HUES6 (cell line): Measurements from ENCODE around the gene SIRPD.
"Not testable (repeated sequence)": the region's sequence is repeated elsewhere in the genome, so short reads cannot be mapped to it uniquely, and the experiment has no call there.

Source experiments
- H3K27ac ChIP-seq: 2 replicates; pipeline ENCODE4 v1.7.0; 2013; ENCODE audit warnings: low read depth, mild to moderate bottlenecking, low read length, inconsistent platforms
- H3K27me3 ChIP-seq: 2 replicates; pipeline ENCODE4 v1.6.1; 2013; ENCODE audit warnings: low read length; ENCODE audit not compliant: control insufficient read depth, insufficient read depth
- H3K36me3 ChIP-seq: 2 replicates; pipeline ENCODE4 v1.6.1; 2013; ENCODE audit warnings: low read length; ENCODE audit not compliant: control insufficient read depth, insufficient read depth
- H3K4me1 ChIP-seq: 2 replicates; pipeline ENCODE4 v1.6.1; 2013; ENCODE audit warnings: low read length; ENCODE audit not compliant: control insufficient read depth, insufficient read depth
- H3K4me3 ChIP-seq: 2 replicates; pipeline ENCODE4 v1.5.1; 2013; ENCODE audit warnings: low read depth, low read length
- H3K9ac ChIP-seq: one replicate; pipeline ENCODE4 v1.6.1; 2013; ENCODE audit warnings: mild to moderate bottlenecking, low read length
- H3K9me3 ChIP-seq: 2 replicates; pipeline ENCODE4 v1.6.1; 2013; ENCODE audit warnings: low read depth, low read length; ENCODE audit not compliant: control insufficient read depth, insufficient read depth

SIRPD gene

DNA sequence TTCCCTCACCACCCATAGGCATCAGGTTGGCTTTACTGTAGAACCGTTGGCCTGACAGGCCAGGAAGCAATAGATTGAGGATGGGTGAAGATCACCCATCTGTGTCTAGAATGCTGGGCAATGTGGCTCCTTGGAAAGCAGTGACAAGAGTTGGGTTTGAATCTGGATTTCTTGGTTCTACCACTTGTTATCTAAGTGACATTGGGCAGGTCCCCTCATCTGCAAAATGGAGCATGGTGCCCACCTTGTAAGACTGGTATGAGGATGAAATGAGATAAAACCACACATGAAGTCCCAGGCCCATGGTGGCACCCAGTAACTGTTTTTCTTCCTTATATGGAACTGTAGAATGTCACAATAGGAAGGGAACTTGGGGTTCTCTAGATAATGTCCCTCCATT, 43.7 kb downstream of the SIRPD start:
- no peaks in the 10 kb centered on the region for H3K27me3 ChIP-seq
- no peak overlapping the region for H3K4me3 ChIP-seq
- no peak overlapping the region for H3K27ac ChIP-seq
- H3K36me3 ChIP-seq = no peaks in the 10 kb centered on the region
- H3K4me1 ChIP-seq = 0 out of 2 replicates have a peak, but pooled peaks cover 3% of the 10 kb centered on the region
- H3K9ac ChIP-seq = no peak overlapping the region
- H3K9me3 ChIP-seq = no peaks in the 10 kb centered on the region

DNA sequence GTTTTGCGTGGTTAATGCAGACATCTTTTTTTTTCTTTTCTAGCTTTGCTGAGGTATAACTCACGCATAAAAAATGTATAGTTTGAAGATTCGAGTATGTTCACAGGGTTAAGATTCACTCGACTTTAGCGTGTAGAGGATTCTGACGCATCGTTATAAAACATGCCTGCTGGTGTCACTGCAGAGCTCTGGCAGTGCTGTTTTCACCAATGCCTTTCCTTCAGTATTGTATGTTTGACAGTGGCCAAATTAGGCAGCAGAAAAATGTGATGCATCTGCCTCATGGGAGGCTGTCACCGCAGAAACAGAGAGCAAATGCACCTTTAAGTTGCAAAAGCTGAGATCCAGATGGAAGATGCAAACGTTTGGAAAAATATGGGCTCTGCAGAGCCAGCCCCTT, 48.3 kb downstream of the SIRPD start:
- Histone ChIP-seq H3K27me3 (no peaks in the 10 kb centered on the region), H3K27ac (no peak overlapping the region), H3K9me3 (no peaks in the 10 kb centered on the region), H3K9ac (no peak overlapping the region), H3K36me3 (no peaks in the 10 kb centered on the region), H3K4me3 (no peak overlapping the region), H3K4me1 (no peaks in the 10 kb centered on the region)

DNA sequence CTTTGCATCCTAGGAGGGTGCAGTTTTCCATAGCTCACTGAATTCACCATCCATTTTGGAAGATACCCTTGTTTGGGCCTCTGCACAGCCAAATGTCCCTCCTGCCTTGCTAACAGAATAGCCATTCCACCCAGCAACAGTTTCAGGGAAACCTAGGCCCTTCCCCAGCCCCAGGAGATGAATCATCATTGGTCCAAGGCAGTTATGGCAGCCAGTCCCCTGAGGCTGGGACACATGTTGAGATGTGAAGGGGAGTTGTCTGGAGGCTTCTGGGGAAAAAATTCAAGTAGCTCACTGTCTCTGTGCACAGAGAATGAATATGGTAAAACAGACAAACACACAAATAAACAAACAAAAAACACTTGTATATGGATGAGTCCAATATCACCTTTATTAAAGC, 48.9 kb downstream of the SIRPD start:
- Histone ChIP-seq H3K4me1 (no peaks in the 10 kb centered on the region), H3K9me3 (no peaks in the 10 kb centered on the region), H3K27ac (no peak overlapping the region), H3K9ac (no peak overlapping the region), H3K27me3 (no peaks in the 10 kb centered on the region), H3K36me3 (no peaks in the 10 kb centered on the region), H3K4me3 (no peak overlapping the region)

DNA sequence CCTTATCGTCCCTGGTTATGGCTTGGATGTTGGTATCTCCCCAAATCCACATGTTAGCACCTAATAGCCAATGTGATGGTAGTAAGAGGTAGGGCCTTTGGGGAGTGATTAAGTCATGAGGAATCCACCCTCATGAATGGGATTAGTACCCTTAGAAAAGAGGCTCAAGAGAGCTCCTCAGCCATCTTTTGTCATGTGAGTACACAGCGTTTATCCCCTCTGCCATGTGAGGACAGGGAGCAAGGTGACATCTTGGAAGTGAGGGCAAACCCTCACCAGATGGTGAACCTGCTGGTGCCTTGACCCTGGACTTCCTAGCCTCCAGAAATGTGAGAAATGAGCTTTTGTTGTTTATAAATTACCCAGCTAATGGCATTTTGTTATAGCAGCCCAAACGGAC, 50.2 kb downstream of the SIRPD start:
- Histone ChIP-seq H3K4me3 (no peak overlapping the region), H3K9ac (no peak overlapping the region), H3K36me3 (no peaks in the 10 kb centered on the region), H3K27ac (no peak overlapping the region), H3K4me1 (no peaks in the 10 kb centered on the region), H3K9me3 (peaks cover 1% of the 10 kb centered on the region; the same call in 1 of the 2 replicates), H3K27me3 (no peaks in the 10 kb centered on the region)

DNA sequence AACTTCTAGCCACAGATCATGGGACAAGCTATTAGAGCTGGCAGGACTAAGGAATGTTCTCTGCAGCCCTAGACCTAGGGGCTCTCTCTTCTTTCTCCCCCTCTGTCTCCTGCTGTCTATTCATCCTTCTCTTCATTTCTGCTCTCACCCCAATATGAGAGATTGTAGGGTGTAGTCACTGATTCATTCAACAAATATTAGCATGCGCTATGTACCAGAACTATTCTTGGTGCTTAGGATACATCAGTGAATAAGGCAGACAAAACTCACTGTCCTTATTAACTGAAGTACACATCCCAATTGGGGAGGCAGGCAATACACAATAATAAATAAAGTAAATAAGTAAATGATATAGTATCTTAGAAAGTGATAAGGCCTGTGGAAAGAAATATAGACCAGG, 51.6 kb downstream of the SIRPD start:
- no peak overlapping the region for H3K9ac ChIP-seq

DNA sequence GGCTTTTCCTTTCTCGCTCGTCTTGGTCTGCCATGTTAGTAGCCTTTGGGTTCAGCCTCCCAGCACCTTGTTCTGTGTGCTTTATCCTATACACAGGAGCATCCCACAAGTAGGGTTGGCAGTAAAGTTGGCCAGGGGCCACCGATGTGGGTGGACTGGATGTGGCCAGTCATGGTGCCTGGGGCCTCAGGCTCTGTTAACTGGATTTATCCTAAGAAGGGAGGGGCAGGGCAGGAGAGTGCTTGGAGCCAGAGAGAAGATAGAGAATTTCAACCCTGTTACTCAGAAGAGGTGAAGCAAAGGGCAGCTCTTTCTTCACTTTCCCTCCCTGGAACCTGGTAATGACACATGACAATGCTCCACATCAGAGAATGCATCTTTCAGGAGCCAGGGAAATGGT, 52.1 kb downstream of the SIRPD start:
- H3K36me3 ChIP-seq = no peaks in the 10 kb centered on the region
- no peak overlapping the region for H3K9ac ChIP-seq
- H3K27ac ChIP-seq = no peak overlapping the region
- no peak overlapping the region for H3K4me3 ChIP-seq
- no peaks in the 10 kb centered on the region for H3K27me3 ChIP-seq
- peaks cover 3% of the 10 kb centered on the region; the same call in 1 of the 2 replicates for H3K9me3 ChIP-seq
- peaks cover 8% of the 10 kb centered on the region for H3K4me1 ChIP-seq

More for the DNA sequence above, 51.6 kb downstream of the SIRPD start:
- Histone ChIP-seq H3K9me3 (peaks cover 3% of the 10 kb centered on the region; the same call in 1 of the 2 replicates), H3K27ac (no peak overlapping the region), H3K27me3 (no peaks in the 10 kb centered on the region), H3K4me1 (peaks cover 3% of the 10 kb centered on the region), H3K4me3 (no peak overlapping the region), H3K36me3 (no peaks in the 10 kb centered on the region)

DNA sequence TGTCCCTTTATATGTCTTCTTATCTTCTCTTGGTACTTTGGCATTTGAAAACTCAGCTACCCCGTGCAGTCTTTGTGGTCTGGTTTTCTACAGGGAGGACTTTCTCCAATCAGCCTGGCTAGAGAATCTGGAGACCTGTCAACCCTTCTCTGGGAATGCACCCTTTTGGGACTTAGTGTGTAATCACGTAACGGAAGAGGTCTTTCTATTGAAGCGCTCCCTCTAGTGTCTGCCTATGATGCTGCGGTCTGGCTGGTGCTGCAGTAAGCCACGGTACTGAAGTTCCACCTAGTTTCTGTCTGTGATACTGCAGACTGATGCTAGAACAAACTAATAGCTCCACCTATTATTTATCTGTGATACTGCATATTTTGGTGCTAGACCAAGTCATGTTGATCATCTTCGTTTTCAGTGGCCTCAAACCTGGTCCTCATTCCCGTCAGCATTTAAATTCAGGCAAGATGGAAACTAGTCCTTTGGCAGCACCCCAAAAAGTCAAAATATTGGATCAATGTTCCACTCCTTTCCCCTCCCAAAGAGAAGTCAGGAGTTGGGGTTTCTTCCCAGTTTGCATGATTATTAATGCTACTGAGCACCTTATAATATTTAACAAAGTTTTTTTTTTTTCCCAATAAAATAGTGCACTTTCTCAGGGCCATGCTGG, 53.8 kb downstream of the SIRPD start:
- Histone ChIP-seq H3K9me3 (peaks cover 3% of the 10 kb centered on the region; the same call in 1 of the 2 replicates), H3K4me1 (peaks cover 13% of the 10 kb centered on the region), H3K27me3 (no peaks in the 10 kb centered on the region), H3K27ac (no peak overlapping the region), H3K9ac (no peak overlapping the region), H3K36me3 (no peaks in the 10 kb centered on the region), H3K4me3 (no peak overlapping the region)

DNA sequence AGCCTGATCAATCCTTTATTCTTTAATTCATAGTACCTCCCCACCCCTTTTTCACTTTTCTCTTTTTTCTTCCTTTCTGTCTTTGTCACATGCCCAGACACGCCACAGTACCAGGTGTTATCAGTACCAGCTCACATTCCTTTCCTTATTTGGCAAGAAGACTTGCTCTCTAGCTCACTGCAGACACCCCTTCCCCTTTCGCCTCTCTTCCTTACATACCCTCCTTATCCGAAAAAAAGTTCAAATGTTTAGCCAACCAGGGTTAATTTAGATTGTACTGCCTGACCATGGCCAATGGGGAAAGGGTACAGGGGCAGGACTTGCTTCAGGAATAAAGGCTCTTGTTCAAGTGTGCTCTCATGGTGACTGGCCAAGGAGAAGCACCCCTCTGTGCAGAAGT, 57.0 kb downstream of the SIRPD start:
- Histone ChIP-seq H3K9ac (peak overlapping the region; percentile 52), H3K4me1 (peaks cover 13% of the 10 kb centered on the region), H3K27ac (peak overlapping the region; percentile 64; the same call in 1 of the 2 replicates), H3K27me3 (no peaks in the 10 kb centered on the region), H3K4me3 (no peak overlapping the region), H3K9me3 (peaks cover 3% of the 10 kb centered on the region; the same call in 1 of the 2 replicates), H3K36me3 (no peaks in the 10 kb centered on the region)

DNA sequence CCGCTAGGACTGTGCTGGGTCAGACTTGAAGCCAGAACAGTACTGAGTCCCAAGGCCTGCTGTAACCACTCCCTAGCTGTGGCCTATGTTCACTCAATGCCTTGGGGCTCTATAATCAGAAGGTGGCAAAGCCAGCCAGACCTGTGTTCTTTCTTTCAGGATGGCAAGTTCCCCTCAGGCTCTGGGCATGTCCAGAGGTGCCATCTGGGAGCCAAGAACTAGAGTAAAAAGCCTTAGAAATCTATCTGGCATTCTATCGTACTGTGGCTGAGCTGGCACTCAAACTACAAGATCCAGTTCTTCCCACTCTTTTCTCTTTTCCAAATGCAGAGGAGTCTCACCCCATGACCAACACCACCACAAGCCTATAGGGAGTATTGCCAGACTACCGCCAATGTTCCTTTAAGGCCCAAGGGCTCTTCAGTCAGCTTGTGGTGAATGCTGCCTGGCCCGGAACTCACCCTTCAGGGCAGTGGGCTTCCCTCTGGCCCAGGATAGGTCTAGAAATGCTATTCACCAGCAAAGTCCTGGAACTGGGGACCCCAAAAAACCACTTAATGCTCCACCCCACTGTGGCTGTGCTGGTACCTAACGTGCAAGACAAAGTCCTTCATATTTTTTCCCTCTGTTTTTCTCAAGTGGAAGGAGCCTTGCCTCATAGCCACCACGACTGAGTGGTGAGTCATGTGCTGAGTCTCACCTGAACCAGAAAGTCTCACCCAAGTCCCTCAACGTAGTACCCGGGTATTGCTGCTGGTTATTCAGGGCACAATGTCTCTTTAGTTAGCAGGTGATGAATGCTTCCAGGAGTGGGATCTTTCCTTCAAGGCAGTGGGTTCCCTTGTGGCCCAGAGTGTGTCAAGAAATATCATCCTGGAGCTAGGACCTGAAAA, 57.7 kb downstream of the SIRPD start:
- Histone ChIP-seq H3K27ac (peak overlapping the region; percentile 58; the same call in 1 of the 2 replicates), H3K4me3 (no peak overlapping the region), H3K4me1 (peaks cover 13% of the 10 kb centered on the region), H3K27me3 (no peaks in the 10 kb centered on the region; the same call in 1 of the 2 replicates), H3K36me3 (no peaks in the 10 kb centered on the region), H3K9me3 (peaks cover 3% of the 10 kb centered on the region; the same call in 1 of the 2 replicates), H3K9ac (peak overlapping the region; percentile 50)

DNA sequence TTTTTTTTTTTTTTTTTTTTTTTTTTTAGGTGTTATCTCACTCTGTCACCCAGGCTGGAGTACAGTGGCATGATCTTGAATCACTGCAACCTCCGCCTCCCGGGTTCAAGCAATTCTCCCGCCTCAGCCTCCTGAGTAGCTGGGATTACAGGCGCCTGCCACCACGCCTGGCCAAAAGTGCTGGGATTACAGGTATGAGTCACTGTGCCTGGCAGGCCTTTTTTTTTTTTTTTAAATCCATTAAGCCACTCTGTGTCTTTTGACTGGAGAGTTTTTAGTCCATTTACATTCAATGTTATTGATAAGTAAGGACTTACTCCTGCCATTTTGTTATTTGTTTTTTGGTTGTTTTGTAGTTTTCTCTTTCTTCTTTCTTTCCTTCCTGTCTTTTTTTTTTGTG, 60.1 kb downstream of the SIRPD start:
- not testable (repeated sequence) for H3K4me3 ChIP-seq, H3K36me3 ChIP-seq, H3K9ac ChIP-seq, H3K9me3 ChIP-seq, H3K27ac ChIP-seq, H3K27me3 ChIP-seq
- H3K4me1 ChIP-seq = peaks cover 13% of the 10 kb centered on the region

DNA sequence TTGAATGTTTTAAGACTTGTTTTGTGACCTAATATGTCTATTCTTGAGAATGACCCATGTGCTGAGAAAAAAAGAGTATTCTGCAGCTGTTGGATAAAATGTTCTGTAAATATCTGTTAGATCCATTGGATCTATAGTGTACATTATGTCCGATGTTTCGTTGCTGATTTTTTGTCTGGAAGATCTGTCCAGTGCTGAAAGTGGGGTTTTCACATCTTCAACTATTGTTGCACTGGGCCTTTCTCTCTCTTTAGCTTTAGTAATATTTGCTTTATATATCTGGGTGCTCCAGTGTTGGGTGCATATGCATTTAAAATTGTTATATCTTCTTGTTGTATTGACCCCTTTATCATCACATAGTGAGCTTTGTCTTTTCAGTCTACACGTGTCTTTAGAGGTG, 60.6 kb downstream of the SIRPD start:
- no peaks in the 10 kb centered on the region for H3K36me3 ChIP-seq
- H3K27me3 ChIP-seq = no peaks in the 10 kb centered on the region; the same call in 1 of the 2 replicates
- H3K9me3 ChIP-seq = peaks cover 4% of the 10 kb centered on the region; the same call in 1 of the 2 replicates
- peaks cover 13% of the 10 kb centered on the region for H3K4me1 ChIP-seq
- H3K4me3 ChIP-seq = no peak overlapping the region
- H3K27ac ChIP-seq = no peak overlapping the region
- H3K9ac ChIP-seq = no peak overlapping the region
